CD4-positive, alpha-beta T cell treated with Interleukin-2 at 100 ng/mL for 4 hours (primary cell): ENCODE data around the gene SIAH1.
"Not testable (repeated sequence)": the region's sequence is repeated elsewhere in the genome, so short reads cannot be mapped to it uniquely, and the experiment has no call there.

ENCODE experiments used
- DNase-seq: peaks from one replicate; pipeline ENCODE4 v3.0.0-alpha.2; 2020; ENCODE audit warnings: low spot score

The SIAH1 gene

GRCh38 chr16:48366165-48367093, 18.8 kb downstream of the SIAH1 start:
- peak; percentile 57 for DNase-seq

GRCh38 chr16:48365601-48366164, 19.5 kb downstream of the SIAH1 start:
- peak; percentile 66 for DNase-seq

DNA sequence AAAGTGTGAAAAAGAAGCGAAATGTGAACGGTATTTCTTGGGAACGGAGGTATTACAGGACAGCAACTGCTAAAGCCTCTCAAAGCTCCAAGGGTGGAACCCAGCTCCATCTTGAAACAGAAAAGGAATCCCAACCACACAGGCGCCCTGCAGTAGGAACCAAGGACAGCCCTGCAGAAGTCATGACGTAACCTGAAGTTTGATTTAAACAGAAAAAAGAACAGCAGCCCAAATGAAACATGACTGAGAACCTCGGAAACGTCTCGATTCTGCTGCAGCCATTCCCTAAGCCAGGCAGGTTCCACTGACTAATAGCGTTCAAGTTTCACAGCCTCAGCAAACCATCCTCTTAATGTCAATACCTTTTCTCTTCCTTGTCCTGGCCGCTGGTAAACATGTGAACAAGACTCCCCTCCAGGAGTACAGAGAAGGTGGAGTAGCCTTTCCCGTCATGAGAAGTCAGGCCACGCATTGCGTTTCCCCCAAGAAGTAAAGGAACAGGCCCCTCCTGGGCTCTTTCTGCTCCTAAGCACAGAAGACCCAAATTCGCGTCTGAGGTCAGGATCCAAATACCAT, 20.1 kb downstream of the SIAH1 start:
- no peak for DNase-seq

- no peak for DNase-seq
Measured at GRCh38 chr16:48361540-48362144, 23.6 kb downstream of the SIAH1 start.

DNA sequence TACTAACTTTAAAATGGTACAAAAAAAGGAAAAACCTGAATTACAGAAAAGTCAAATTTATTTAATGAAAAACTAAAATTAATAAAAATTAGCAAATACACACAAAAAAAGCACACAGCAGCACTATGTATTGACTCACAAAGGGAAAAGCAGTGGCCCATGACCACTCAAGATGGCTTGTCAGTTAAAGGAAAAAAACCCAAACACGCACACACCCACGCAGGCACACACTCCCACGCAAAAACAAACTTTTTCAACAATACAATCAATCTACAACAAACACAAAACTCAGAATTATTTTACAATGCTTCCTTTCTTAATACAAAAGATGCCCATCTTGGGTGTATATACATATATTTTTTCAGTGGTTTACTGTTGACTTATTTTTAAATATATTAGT, 24.2 kb downstream of the SIAH1 start:
- no peak for DNase-seq

- DNase-seq = no peak
Measured at GRCh38 chr16:48359983-48360382, 25.2 kb downstream of the SIAH1 start.

- DNase-seq = no peak
Measured at GRCh38 chr16:48358419-48358818, 26.8 kb downstream of the SIAH1 start.

GRCh38 chr16:48356633-48357376, 28.4 kb downstream of the SIAH1 start:
- no peak for DNase-seq

DNA sequence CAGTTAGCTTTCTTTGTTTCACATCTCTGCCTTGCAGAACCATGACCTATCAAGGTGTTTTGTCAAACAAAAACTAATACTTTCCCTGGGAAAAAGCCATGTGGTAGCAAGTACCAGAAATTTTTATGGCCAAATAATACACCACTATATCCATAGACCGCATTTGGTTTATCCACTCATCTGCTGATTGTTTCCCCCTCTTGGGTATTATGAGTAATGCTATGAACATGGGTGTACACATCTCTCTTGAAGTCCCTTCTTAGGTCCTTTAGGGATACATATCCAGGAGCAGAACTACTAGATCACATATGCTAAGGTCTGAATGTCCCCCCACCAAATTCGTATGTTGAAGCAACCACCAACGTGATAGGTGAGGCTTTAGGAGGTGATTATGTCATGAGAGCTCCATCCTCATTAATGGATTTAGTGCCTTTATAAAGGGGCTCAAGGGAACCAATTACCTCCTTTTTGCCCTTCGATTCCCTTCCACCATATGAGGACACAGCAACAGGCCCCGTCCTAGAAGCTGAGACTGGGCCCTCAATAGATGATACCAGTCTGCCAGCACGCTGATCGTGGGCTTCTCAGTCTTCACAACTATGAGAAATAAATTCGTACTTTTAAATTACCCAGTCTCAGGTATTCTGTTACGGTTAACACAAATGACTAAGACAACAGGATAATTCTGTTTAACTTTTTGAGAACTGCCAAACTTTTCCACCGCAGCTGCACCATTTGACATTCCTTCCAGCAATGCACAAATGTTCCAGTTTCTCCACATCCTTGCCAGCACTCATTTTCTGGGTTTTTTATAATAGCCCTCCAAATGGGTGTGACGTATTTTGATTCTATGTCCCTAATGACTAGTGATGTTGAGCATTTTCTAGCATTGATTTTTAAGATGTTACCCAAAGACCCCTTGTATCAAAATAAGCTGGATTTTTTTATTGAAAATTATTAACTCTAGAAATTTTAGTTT, 30.0 kb downstream of the SIAH1 start:
- no peak for DNase-seq

DNA sequence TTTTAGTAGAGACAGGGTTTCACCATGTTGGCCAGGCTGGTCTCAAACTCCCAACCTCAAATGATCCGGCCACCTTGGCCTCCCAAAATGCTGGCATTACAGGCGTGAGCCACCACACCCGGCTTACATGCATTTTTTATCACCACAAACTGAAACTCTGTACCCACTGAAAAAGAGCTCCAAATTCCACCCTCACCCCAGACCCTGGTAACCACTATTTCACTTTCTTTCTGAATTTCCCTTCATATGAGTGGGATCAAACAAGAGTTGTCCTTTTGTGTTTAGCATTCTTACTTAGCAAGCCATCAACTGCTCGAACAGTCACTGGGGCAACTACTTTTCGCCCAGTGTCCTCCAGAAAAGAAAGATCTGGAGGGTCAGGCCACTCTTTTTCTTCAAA, 30.8 kb downstream of the SIAH1 start:
- DNase-seq = not testable (repeated sequence)

DNA sequence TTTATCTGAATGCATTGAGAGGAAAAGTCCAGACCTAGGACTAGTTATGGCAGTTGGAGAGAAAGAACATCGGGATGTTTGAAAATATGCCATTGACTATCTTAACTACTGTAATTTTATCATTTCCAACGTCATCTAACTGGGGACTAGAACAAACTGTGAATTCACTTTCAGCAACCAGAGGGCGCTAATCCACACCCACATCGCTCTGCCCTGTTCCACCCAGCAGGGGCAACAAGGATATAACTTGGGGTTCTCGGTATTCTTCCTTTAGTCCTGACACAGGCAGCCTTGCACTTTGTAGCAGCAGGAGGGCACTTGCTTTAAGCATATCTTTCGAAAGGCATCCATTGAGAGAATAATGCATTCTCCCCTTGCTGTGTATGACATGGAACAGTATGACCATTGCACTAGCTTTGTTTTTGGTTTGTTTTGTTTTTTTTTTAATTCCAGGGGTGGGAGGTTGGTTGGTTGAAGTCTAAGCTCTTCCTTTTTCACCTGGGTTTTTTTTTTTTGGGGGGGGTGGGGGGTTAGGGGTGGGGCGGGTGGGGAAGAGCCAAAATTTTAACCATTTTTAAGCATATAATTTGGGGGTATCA, 31.5 kb downstream of the SIAH1 start:
- peak; percentile 76 for DNase-seq

- no peak for DNase-seq
Measured at GRCh38 chr16:48352648-48353390, 32.4 kb downstream of the SIAH1 start.

- DNase-seq = no peak
Measured at GRCh38 chr16:48350736-48351135, 34.5 kb downstream of the SIAH1 start.

DNA sequence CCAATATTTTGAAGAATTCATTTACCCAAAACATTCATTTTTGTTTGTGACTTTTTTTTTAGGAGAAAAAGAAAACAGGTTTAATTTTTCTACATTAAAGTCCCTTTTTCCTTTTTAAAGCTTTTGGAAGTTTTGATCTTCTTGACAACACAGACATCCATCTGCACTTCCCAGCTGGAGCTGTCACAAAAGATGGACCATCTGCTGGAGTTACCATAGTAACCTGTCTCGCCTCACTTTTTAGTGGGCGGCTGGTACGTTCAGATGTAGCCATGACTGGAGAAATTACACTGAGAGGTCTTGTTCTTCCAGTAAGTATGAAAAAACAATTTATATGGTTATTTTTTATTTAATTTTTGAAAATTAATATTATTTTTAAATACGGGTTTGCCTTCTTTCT, 37.2 kb downstream of the SIAH1 start:
- no peak for DNase-seq

GRCh38 chr16:48347191-48347865, 37.9 kb downstream of the SIAH1 start:
- no peak for DNase-seq

DNA sequence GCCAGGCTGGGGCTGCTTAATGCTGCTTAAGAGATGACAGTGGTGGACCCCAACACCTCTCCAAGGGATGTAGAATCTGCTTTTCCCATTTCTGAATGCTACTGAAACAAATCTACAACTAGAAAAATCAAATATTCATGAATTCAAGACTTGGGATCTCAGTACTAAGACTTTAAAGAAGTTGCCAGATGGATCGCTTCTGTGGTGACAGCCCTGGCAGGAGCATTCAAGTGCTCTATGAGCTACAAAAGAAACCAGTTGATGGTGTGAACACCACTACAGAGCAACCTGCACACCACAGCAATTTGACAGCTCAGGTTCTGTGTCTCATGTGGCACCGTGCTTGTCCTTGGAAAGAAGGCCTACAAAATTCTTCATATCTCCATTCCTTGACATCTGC, 42.6 kb downstream of the SIAH1 start:
- DNase-seq = no peak

DNA sequence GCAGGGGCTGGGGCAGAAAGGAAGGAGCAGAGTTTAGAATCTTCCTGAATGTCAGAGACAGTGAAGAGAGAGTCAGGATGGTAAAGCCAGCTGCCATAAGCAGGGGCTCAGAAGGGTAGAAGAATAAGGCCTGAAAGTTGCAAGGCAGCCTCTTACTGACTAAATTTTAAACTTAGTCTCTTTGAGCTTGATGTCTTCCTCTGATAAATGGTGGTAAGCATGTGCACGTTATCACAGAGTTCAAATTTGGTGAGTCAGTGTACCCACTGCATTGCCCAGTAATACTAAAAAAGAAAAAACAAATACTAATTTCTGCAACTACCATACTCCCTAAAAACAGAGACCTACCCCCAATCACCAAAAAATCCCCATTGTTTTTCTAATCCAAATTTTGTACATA, 45.2 kb downstream of the SIAH1 start:
- DNase-seq = no peak

DNA sequence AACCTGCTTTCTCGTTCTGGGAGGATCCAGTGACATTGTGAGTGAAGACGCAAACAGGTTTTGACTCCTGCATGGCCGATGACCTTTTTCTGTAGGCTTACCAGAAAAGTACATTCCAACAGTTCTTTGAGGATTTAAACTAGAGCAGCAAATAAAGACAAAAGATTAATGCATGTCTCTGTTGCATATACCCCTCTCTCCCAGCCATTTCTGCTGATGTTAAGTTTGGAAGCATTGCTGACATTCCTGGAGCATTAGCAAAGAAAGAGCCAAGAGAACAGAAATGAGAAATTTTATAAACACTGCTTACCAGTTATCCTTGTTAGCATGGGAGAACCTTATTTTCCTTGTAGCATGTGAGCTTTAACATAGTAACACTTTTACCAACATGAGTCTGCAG, 49.3 kb downstream of the SIAH1 start:
- no peak for DNase-seq

- no peak for DNase-seq
Measured at GRCh38 chr16:48334325-48334724, 50.9 kb downstream of the SIAH1 start.
